Measurements from ENCODE around the gene DNAJC5G. TPM values are rescaled to one million over a fixed set of nuclear protein-coding genes. Genes with fewer than 3 reads are reported as not detected.

Gene DNAJC5G
- polyA plus RNA-seq, 3 donors: not detected

DNA sequence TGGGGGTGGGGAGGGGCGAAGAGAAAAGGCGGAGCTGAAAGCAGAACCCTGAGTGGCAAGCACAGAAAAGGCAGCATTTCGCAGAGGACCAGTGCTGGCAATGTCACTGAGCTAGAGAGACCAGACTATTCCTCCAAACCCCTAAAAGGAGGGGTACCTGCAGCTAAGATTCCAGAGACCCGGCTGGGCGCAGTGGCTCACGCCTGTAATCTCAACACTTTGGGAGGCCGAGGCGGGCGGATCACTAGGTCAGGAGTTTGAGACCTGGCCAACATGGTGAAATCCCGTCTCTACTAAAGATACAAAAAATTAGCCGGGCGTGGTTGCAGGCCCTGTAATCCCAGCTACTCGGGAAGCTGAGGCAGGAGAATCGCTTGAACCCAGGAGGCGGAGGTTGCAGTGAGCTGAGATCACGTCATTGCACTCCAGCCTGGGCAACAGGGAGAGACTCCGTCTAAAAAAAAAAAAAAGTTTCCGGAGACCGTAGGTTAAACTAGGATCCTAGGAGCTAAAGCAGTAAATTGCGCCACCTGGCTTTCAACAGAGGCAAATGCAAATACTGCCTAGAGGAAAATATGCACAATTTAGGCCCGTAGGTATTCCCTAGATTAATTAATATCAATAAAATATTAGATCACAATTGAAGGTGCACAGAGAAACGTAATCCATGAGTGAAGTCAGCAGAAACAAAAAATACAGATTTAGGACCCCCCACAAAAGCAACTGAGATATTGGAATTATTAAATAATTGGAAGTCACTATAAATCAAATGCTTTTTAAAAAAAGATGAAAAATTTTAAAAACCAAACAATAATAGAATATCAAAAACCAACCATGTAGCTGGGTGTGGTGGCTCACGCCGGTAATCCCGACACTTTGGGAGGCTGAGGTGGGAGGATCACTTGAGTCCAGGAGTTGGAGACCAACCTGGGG, 28.1 kb downstream of the DNAJC5G start:
- peaks cover 37 to 47% (median 46%) of the 10 kb centered on the region in 3 donors for H3K27me3 Mint-ChIP-seq (ENCODE audit: low read depth in 3 of 3)
- TF ChIP-seq, protein P1, sequence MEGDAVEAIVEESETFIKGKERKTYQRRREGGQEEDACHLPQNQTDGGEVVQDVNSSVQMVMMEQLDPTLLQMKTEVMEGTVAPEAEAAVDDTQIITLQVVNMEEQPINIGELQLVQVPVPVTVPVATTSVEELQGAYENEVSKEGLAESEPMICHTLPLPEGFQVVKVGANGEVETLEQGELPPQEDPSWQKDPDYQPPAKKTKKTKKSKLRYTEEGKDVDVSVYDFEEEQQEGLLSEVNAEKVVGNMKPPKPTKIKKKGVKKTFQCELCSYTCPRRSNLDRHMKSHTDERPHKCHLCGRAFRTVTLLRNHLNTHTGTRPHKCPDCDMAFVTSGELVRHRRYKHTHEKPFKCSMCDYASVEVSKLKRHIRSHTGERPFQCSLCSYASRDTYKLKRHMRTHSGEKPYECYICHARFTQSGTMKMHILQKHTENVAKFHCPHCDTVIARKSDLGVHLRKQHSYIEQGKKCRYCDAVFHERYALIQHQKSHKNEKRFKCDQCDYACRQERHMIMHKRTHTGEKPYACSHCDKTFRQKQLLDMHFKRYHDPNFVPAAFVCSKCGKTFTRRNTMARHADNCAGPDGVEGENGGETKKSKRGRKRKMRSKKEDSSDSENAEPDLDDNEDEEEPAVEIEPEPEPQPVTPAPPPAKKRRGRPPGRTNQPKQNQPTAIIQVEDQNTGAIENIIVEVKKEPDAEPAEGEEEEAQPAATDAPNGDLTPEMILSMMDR (IDR thresholded peaks at IDR 0.05): peak; percentile 95
- H3K36me3 Mint-ChIP-seq: peaks cover 2 to 5% of the 10 kb centered on the region in 2 donors
- H4K20me1 ChIP-seq (ENCODE audit: insufficient read depth, low read length): no peaks in the 10 kb centered on the region
- 14% methylated on average over 18 of the region's 25 CpGs for WGBS (ENCODE audit: insufficient coverage)
- H3K4me3 ChIP-seq (replicated peaks in 1 of 3; ENCODE audit: low read depth in 2 of 3, low read length in 3 of 3): peak overlapping the region; percentile 23 to 67 (median 28)
- peaks cover 0 to 7% of the 10 kb centered on the region in 2 donors for H3K9me3 ChIP-seq (replicated peaks in 1 of 2; ENCODE audit: control insufficient read depth in 1 of 2, insufficient read depth in 1 of 2, low read length in 2 of 2)
- peaks cover 0 to 6% (median 0%) of the 10 kb centered on the region in 7 donors for H3K9me3 Mint-ChIP-seq
- no peak overlapping the region for H3K27ac ChIP-seq (ENCODE audit: low read depth in 1 of 2, low read length in 2 of 2)
- H3K4me1 Mint-ChIP-seq: peaks cover 17% of the 10 kb centered on the region
- peak overlapping the region; percentile 64 for H3K4me2 ChIP-seq (replicated peaks; ENCODE audit: extremely low read depth, low read length, poor library complexity, severe bottlenecking)
- peaks cover 12 to 14% of the 10 kb centered on the region in 2 donors for H3K4me1 ChIP-seq (ENCODE audit: control insufficient read depth in 1 of 2, insufficient read depth in 2 of 2, low read length in 2 of 2)
- peak overlapping the region; percentile 29 for H3K9ac ChIP-seq (ENCODE audit: insufficient read depth, low read length, poor library complexity, severe bottlenecking)
- H3K36me3 ChIP-seq (replicated peaks in 1 of 2; ENCODE audit: control insufficient read depth in 1 of 2, insufficient read depth in 2 of 2, low read length in 2 of 2): no peaks in the 10 kb centered on the region
- H2AFZ ChIP-seq (ENCODE audit: insufficient read depth, low read depth, low read length, poor library complexity, severe bottlenecking): peak overlapping the region; percentile 81
- no peaks in the 10 kb centered on the region for H3K79me2 ChIP-seq (ENCODE audit: insufficient read depth, low read length)
- peak overlapping the region in 4 of 7 donors; percentile 40 to 64 (median 42) for H3K27ac Mint-ChIP-seq
- DNase-seq: peak; percentile 38 to 74 (median 66)
- peak overlapping the region; percentile 74 to 87 for H3K4me3 Mint-ChIP-seq
- peaks cover 4 to 32% of the 10 kb centered on the region in 2 donors for H3K27me3 ChIP-seq (ENCODE audit: control insufficient read depth in 2 of 2, insufficient read depth in 2 of 2, low read length in 2 of 2)
- intact Hi-C loops (cut with micrococcal nuclease): loop anchor here in 1 of 2 donors (5.0 kb wide), 1 partner anchor 206 kb away; no protein-coding TSS in a partner anchor

DNA sequence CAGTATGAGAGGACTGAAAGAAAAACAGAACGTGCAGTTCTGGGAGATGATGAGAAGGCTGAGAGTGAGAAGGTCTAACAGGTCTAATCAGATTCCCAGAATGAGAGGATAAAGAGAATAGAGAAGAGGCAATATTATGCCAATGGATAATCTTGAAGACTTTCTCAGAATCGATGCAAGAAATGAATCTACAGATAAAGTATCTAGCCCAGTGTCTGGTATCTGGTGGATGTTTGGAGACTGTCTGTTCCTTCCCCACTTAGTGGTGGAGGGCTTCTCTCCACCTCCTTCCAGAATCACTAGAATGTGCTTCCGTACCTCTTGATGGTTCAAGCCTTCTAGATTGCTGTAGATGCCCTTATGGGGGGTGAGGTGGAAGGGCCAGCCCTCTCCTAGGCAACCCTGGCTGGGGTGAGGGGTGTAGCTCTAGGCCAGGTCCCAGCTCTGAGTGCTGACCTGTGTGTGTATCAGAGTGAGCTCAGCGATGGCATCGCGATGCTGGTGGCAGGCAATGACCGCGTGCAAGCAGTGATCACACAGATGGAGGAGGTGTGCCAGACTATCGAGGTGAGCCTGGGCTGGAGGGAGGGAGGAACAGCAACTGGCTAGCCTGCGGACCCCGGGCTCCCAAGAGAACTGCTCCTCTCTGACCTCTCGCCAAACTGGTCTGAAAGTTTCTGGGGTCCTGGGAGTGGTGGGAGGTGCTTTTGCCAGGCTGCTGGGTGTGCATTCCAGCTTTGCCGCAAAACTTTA, 29.4 kb downstream of the DNAJC5G start:
- peaks cover 17% of the 10 kb centered on the region for H3K4me1 Mint-ChIP-seq
- peak overlapping the region in 1 of 2 donors; percentile 31 for H3K4me3 Mint-ChIP-seq
- H3K27me3 Mint-ChIP-seq (ENCODE audit: low read depth in 3 of 3): peaks cover 38 to 50% (median 47%) of the 10 kb centered on the region in 3 donors
- H2AFZ ChIP-seq (ENCODE audit: insufficient read depth, low read depth, low read length, poor library complexity, severe bottlenecking): no peak overlapping the region
- peaks cover 14 to 18% of the 10 kb centered on the region in 2 donors for H3K36me3 Mint-ChIP-seq
- H3K27me3 ChIP-seq (ENCODE audit: control insufficient read depth in 2 of 2, insufficient read depth in 2 of 2, low read length in 2 of 2): peaks cover 4 to 32% of the 10 kb centered on the region in 2 donors
- H4K20me1 ChIP-seq (ENCODE audit: insufficient read depth, low read length): no peaks in the 10 kb centered on the region
- TF ChIP-seq, protein P1 (IDR thresholded peaks at IDR 0.05): no peak
- WGBS (ENCODE audit: insufficient coverage): 91% methylated on average over 8 of the region's 13 CpGs
- DNase-seq: no peak
- H3K79me2 ChIP-seq (ENCODE audit: insufficient read depth, low read length): no peaks in the 10 kb centered on the region
- intact Hi-C loops (cut with micrococcal nuclease): loop anchor here in 1 of 2 donors (5.0 kb wide), 1 partner anchor 207 kb away; no protein-coding TSS in a partner anchor
- H3K4me2 ChIP-seq (replicated peaks; ENCODE audit: extremely low read depth, low read length, poor library complexity, severe bottlenecking): no peak overlapping the region
- H3K9me3 Mint-ChIP-seq: peaks cover 0 to 6% (median 1%) of the 10 kb centered on the region in 7 donors
- H3K27ac ChIP-seq (ENCODE audit: low read depth in 1 of 2, low read length in 2 of 2): no peak overlapping the region
- peaks cover 3 to 12% of the 10 kb centered on the region in 2 donors for H3K36me3 ChIP-seq (replicated peaks in 1 of 2; ENCODE audit: control insufficient read depth in 1 of 2, insufficient read depth in 2 of 2, low read length in 2 of 2)
- no peak overlapping the region for H3K27ac Mint-ChIP-seq
- H3K9ac ChIP-seq (ENCODE audit: insufficient read depth, low read length, poor library complexity, severe bottlenecking): no peak overlapping the region
- no peak overlapping the region for H3K4me3 ChIP-seq (replicated peaks in 1 of 3; ENCODE audit: low read depth in 2 of 3, low read length in 3 of 3)
- peaks cover 12 to 14% of the 10 kb centered on the region in 2 donors for H3K4me1 ChIP-seq (ENCODE audit: control insufficient read depth in 1 of 2, insufficient read depth in 2 of 2, low read length in 2 of 2)
- peaks cover 0 to 7% of the 10 kb centered on the region in 2 donors for H3K9me3 ChIP-seq (replicated peaks in 1 of 2; ENCODE audit: control insufficient read depth in 1 of 2, insufficient read depth in 1 of 2, low read length in 2 of 2)

Measured in CD14-positive monocyte (primary cell).